Activated T-helper 1 cell treated with Interleukin-2 at 50 U/mL for 16 hours (primary cell): ENCODE data around the gene CDKN2AIPNL.
A peak's percentile ranks its signal among the peaks of the same experiment; 100 is the strongest.

Experiments used
- DNase-seq: peaks from one replicate; pipeline ENCODE4 v3.0.0-alpha.2; 2020; ENCODE audit warnings: low read depth

CDKN2AIPNL gene

GRCh38 chr5:134411546-134412266 is at the start of gene CDKN2AIPNL:
CDKN2AIPNL (minus strand) TSS chr5:134411881; CDS start chr5:134411854, 27 bp downstream.
- peak; percentile 86 for DNase-seq

- no peak for DNase-seq
Measured at GRCh38 chr5:134460551-134460950, 48.9 kb upstream of the CDKN2AIPNL start.

- DNase-seq, result no peak
Measured at GRCh38 chr5:134459491-134459890, 47.8 kb upstream of the CDKN2AIPNL start.

GRCh38 chr5:134459010-134459403 is 47.3 kb upstream of the CDKN2AIPNL start:
- DNase-seq, result no peak

GRCh38 chr5:134458234-134459009 is 46.7 kb upstream of the CDKN2AIPNL start:
- DNase-seq, result no peak

GRCh38 chr5:134457801-134458200 is 46.1 kb upstream of the CDKN2AIPNL start:
- no peak for DNase-seq

- no peak for DNase-seq
Measured at GRCh38 chr5:134456825-134457224, 45.1 kb upstream of the CDKN2AIPNL start.

- no peak for DNase-seq
Measured at GRCh38 chr5:134455466-134455865, 43.8 kb upstream of the CDKN2AIPNL start.

GRCh38 chr5:134453016-134453415 is 41.3 kb upstream of the CDKN2AIPNL start:
- DNase-seq, result no peak

- DNase-seq, result no peak
Measured at GRCh38 chr5:134451936-134452505, 40.3 kb upstream of the CDKN2AIPNL start.

- DNase-seq, result no peak
Measured at GRCh38 chr5:134451225-134451935, 39.7 kb upstream of the CDKN2AIPNL start.

GRCh38 chr5:134450374-134450773 is 38.7 kb upstream of the CDKN2AIPNL start:
- no peak for DNase-seq

- no peak for DNase-seq
Measured at GRCh38 chr5:134449167-134449566, 37.5 kb upstream of the CDKN2AIPNL start.

GRCh38 chr5:134447815-134448520 is 36.3 kb upstream of the CDKN2AIPNL start:
- no peak for DNase-seq

- DNase-seq, result no peak
Measured at GRCh38 chr5:134446938-134447337, 35.3 kb upstream of the CDKN2AIPNL start.

- DNase-seq, result no peak
Measured at GRCh38 chr5:134445856-134446818, 34.5 kb upstream of the CDKN2AIPNL start.

GRCh38 chr5:134444941-134445471 is 33.3 kb upstream of the CDKN2AIPNL start:
- DNase-seq, result no peak

GRCh38 chr5:134440201-134440755 is 28.6 kb upstream of the CDKN2AIPNL start:
- DNase-seq, result no peak

- DNase-seq, result no peak
Measured at GRCh38 chr5:134439210-134439654, 27.6 kb upstream of the CDKN2AIPNL start.

- no peak for DNase-seq
Measured at GRCh38 chr5:134438721-134439123, 27.0 kb upstream of the CDKN2AIPNL start.
